ENCODE data around the gene HAUS6.

GRCh38 chr9:19027825-19028224 lies 74.9 kb downstream of the HAUS6 start:
- TF ChIP-seq EZH2phosphoT487 (IDR thresholded peaks at IDR 0.05; ENCODE audit: borderline replicate concordance, low read length): no peak
- TF ChIP-seq, protein P1, sequence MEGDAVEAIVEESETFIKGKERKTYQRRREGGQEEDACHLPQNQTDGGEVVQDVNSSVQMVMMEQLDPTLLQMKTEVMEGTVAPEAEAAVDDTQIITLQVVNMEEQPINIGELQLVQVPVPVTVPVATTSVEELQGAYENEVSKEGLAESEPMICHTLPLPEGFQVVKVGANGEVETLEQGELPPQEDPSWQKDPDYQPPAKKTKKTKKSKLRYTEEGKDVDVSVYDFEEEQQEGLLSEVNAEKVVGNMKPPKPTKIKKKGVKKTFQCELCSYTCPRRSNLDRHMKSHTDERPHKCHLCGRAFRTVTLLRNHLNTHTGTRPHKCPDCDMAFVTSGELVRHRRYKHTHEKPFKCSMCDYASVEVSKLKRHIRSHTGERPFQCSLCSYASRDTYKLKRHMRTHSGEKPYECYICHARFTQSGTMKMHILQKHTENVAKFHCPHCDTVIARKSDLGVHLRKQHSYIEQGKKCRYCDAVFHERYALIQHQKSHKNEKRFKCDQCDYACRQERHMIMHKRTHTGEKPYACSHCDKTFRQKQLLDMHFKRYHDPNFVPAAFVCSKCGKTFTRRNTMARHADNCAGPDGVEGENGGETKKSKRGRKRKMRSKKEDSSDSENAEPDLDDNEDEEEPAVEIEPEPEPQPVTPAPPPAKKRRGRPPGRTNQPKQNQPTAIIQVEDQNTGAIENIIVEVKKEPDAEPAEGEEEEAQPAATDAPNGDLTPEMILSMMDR (conservative IDR thresholded peaks at IDR 0.05; ENCODE audit: low read depth, low read length): no peak

Measured in PC-3 (cell line).